Loucy (cell line): ENCODE results near the gene SF3A1.

ENCODE experiments used
- H2AFZ ChIP-seq: fragments of 200-600 bp; sonication (generic); 2 replicates; pipeline ENCODE4 v1.6.0; 2016; ENCODE audit warnings: antibody characterized with exemption, mild to moderate bottlenecking, low read length, moderate library complexity
- H3F3A ChIP-seq: fragments of 200-600 bp; 2 replicates; pipeline ENCODE4 v1.6.0; 2016; ENCODE audit warnings: antibody characterized with exemption, low read depth, mild to moderate bottlenecking
- H3K27me3 ChIP-seq: fragments of 200-600 bp; sonication (generic); 2 replicates; pipeline ENCODE4 v1.6.1; 2014; ENCODE audit warnings: low read length, mild to moderate bottlenecking; ENCODE audit not compliant: insufficient read depth, poor library complexity, severe bottlenecking
- H3K36me3 ChIP-seq: fragments of 200-600 bp; sonication (generic); 2 replicates; pipeline ENCODE4 v1.6.1; 2016; ENCODE audit warnings: low read length; ENCODE audit not compliant: insufficient read depth
- H3K4me1 ChIP-seq: fragments of 200-600 bp; sonication (generic); 2 replicates; pipeline ENCODE4 v1.5.1; 2014; ENCODE audit warnings: low read length, mild to moderate bottlenecking; ENCODE audit not compliant: insufficient read depth, poor library complexity, severe bottlenecking
- H3K4me2 ChIP-seq: fragments of 200-600 bp; sonication (generic); 2 replicates; pipeline ENCODE4 v1.6.0; 2014; ENCODE audit warnings: antibody characterized with exemption, low read length, low read depth, mild to moderate bottlenecking; ENCODE audit not compliant: poor library complexity, severe bottlenecking
- H3K4me3 ChIP-seq: fragments of 200-600 bp; sonication (generic); 2 replicates; pipeline ENCODE4 v1.5.1; 2014; ENCODE audit warnings: low read length, mild to moderate bottlenecking, mixed read lengths; ENCODE audit not compliant: poor library complexity, severe bottlenecking
- H3K79me2 ChIP-seq: fragments of 200-600 bp; sonication (generic); 2 replicates; pipeline ENCODE4 v1.6.1; 2014; ENCODE audit warnings: low read length; ENCODE audit not compliant: insufficient read depth
- H3K9ac ChIP-seq: fragments of 200-600 bp; sonication (generic); 2 replicates; pipeline ENCODE4 v1.6.0; 2014; ENCODE audit warnings: mild to moderate bottlenecking, low read depth, low read length, moderate library complexity; ENCODE audit not compliant: poor library complexity, severe bottlenecking
- H3K9me2 ChIP-seq: fragments of 200-600 bp; sonication (generic); replicated peaks from 2 replicates; pipeline ENCODE4 v1.6.1; 2016; ENCODE audit warnings: low read depth, low read length, mixed read lengths
- H3K9me3 ChIP-seq: fragments of 200-600 bp; sonication (generic); 2 replicates; pipeline ENCODE4 v1.6.1; 2014; ENCODE audit warnings: mild to moderate bottlenecking, antibody characterized with exemption, low read length, low read depth; ENCODE audit not compliant: insufficient read depth
- H4K20me1 ChIP-seq: fragments of 200-600 bp; sonication (generic); 2 replicates; pipeline ENCODE4 v1.6.0; 2014; ENCODE audit warnings: antibody characterized with exemption, low read length, mild to moderate bottlenecking; ENCODE audit not compliant: insufficient read depth, poor library complexity, severe bottlenecking
- CTCF ChIP-seq: fragments of 200-600 bp; sonication (generic); conservative IDR thresholded peaks from 2 replicates; pipeline ENCODE4 v1.5.1; 2014; ENCODE audit warnings: mild to moderate bottlenecking, antibody characterized with exemption, low read length
- EZH2phosphoT487 ChIP-seq: fragments of 200-600 bp; IDR thresholded peaks from 2 replicates; pipeline ENCODE4 v1.6.1; 2018; ENCODE audit warnings: antibody characterized with exemption, mild to moderate bottlenecking, moderate library complexity, borderline replicate concordance

The SF3A1 gene

GRCh38 chr22:30294066-30294465, 62.6 kb downstream of the SF3A1 start:
- no peaks in the 10 kb centered on the region for H3K9me2 ChIP-seq
- H3K4me1 ChIP-seq: peaks cover 22% of the 10 kb centered on the region
- no peaks in the 10 kb centered on the region for H4K20me1 ChIP-seq
- no peak overlapping the region for H3K9ac ChIP-seq
- no peak overlapping the region for H3K4me2 ChIP-seq
- no peak overlapping the region for H3K4me3 ChIP-seq
- TF ChIP-seq EZH2phosphoT487: no peak
- TF ChIP-seq CTCF: no peak
- peaks cover 6% of the 10 kb centered on the region; the same call in 1 of the 2 replicates for H3K79me2 ChIP-seq
- no peak overlapping the region for H2AFZ ChIP-seq
- peaks cover 81% of the 10 kb centered on the region; the same call in 1 of the 2 replicates for H3K36me3 ChIP-seq
- H3K27me3 ChIP-seq: no peaks in the 10 kb centered on the region
- H3K9me3 ChIP-seq: no peaks in the 10 kb centered on the region
- H3F3A ChIP-seq: 0 out of 2 replicates have a peak, but pooled peaks cover 8% of the 10 kb centered on the region

- H3K9me2 ChIP-seq: no peaks in the 10 kb centered on the region
- H3K27me3 ChIP-seq: no peaks in the 10 kb centered on the region
- H3F3A ChIP-seq: 0 out of 2 replicates have a peak, but pooled peaks cover 8% of the 10 kb centered on the region
- H3K9me3 ChIP-seq: no peaks in the 10 kb centered on the region
- peaks cover 9% of the 10 kb centered on the region for H3K79me2 ChIP-seq
- no peak overlapping the region for H3K9ac ChIP-seq
- no peak overlapping the region for H2AFZ ChIP-seq
- H4K20me1 ChIP-seq: no peaks in the 10 kb centered on the region
- no peak overlapping the region for H3K4me2 ChIP-seq
- TF ChIP-seq EZH2phosphoT487 (no peak), CTCF (no peak)
- peaks cover 70% of the 10 kb centered on the region; the same call in 1 of the 2 replicates for H3K36me3 ChIP-seq
- no peak overlapping the region for H3K4me3 ChIP-seq
- peaks cover 30% of the 10 kb centered on the region for H3K4me1 ChIP-seq
These were observed 63.7 kb downstream of the SF3A1 start for GRCh38 chr22:30293026-30293425.

- peaks cover 63% of the 10 kb centered on the region; the same call in 1 of the 2 replicates for H3K36me3 ChIP-seq
- no peak overlapping the region for H3K9ac ChIP-seq
These were observed 64.4 kb downstream of the SF3A1 start for GRCh38 chr22:30292069-30292970.

More at GRCh38 chr22:30292069-30292970, 64.4 kb downstream of the SF3A1 start:
- H3K4me3 ChIP-seq: no peak overlapping the region
- H3K27me3 ChIP-seq: no peaks in the 10 kb centered on the region
- H2AFZ ChIP-seq: no peak overlapping the region
- 0 out of 2 replicates have a peak, but pooled peaks cover 8% of the 10 kb centered on the region for H3F3A ChIP-seq
- no peaks in the 10 kb centered on the region for H3K9me3 ChIP-seq
- TF ChIP-seq EZH2phosphoT487: no peak
- TF ChIP-seq CTCF: no peak
- H3K79me2 ChIP-seq: peaks cover 9% of the 10 kb centered on the region
- H3K4me2 ChIP-seq: no peak overlapping the region
- H3K9me2 ChIP-seq: no peaks in the 10 kb centered on the region
- H4K20me1 ChIP-seq: no peaks in the 10 kb centered on the region
- peaks cover 32% of the 10 kb centered on the region for H3K4me1 ChIP-seq
